AG04450 (cell line): ENCODE results near the gene S100B. TPM values are rescaled to one million over a fixed set of nuclear protein-coding genes. Genes with fewer than 3 reads are reported as not detected.

ENCODE experiments used
- CTCF ChIA-PET: fragments of 300-600, 350-600 bp; formaldehyde crosslinking; extraction: SDS; loops from one replicate; lab custom pipeline; 2022; ENCODE audit warnings: antibody characterized with exemption, inconsistent platforms; lab: Charles Lee
- POLR2A ChIA-PET: fragments of 350-600 bp; formaldehyde crosslinking; extraction: SDS; loops from one replicate; lab custom pipeline; 2021; ENCODE audit warnings: antibody characterized with exemption, inconsistent platforms; lab: Yijun Ruan, JAX
- DNase-seq: peaks from one replicate; pipeline ENCODE4 v3.0.0-alpha.2; 2011; ENCODE audit warnings: low read depth, low spot score
- H3K27ac ChIP-seq: one replicate; pipeline ENCODE4 v1.5.1; 2012; ENCODE audit warnings: low read depth, low read length, control low read depth
- H3K27me3 ChIP-seq: one replicate; pipeline ENCODE4 v1.6.0; 2012; ENCODE audit warnings: low read length; ENCODE audit not compliant: control insufficient read depth, insufficient read depth
- H3K4me3 ChIP-seq: 2 replicates; pipeline ENCODE4 v1.5.1; 2011; ENCODE audit warnings: mild to moderate bottlenecking, low read depth, low read length, control low read depth
- H3K9me3 ChIP-seq: 2 replicates; pipeline ENCODE4 v1.5.1; 2012; ENCODE audit warnings: low read length; ENCODE audit not compliant: control insufficient read depth, insufficient read depth
- CTCF ChIP-seq: IDR thresholded peaks from 2 replicates; pipeline ENCODE4 v1.5.1; 2011; ENCODE audit warnings: low read depth, low read length, control low read depth, inconsistent platforms
- polyA plus RNA-seq: library from polyadenylated mRNA; depleted of rRNA; stranded (reverse); fragments of >200 nt; gene quantifications from 2 replicates; pipeline ENCODE4 v1.2.3, GENCODE V29; 2011

S100B gene
- polyA plus RNA-seq, 1 experiment: not detected

DNA sequence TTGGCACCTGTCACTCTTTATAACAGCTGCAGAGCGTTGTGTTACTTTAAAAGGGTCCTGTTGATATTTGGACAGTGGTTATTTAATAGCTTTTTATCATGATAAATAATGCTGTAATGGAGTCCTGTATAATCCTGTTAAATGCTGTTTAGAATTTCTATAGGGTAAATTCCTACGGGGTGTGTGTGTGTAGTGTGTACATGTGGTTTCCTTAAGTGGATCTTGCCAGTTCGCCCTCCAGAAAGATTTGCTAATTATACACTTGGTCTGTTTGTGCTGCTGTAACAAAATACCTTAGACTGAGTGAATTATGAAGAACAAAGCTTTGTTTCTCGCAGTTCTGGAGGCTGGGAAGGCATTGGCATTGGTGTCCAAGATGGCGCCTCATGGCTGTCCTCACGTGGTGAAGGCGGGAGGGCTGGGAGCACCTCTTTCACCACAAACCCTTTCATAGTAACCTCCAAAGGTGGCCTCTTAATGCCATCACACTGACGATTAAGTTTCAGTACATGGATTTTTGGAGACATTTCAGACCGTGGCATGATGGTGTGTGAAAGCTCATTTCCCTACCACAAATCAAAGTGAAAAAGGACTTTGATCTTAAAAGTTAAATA, 41.8 kb upstream of the S100B start:
- no peak for DNase-seq
- Histone ChIP-seq H3K4me3 (no peak overlapping the region), H3K9me3 (peaks cover 7% of the 10 kb centered on the region; the same call in 1 of the 2 replicates), H3K27me3 (no peaks in the 10 kb centered on the region), H3K27ac (no peak overlapping the region)
- ChIA-PET POLR2A (no interaction called here), CTCF (interaction anchor here (3.2 kb wide), 1 partner anchor 15 kb away, joined by 14 read pairs; no protein-coding TSS in a partner anchor)
- TF ChIP-seq CTCF: no peak

DNA sequence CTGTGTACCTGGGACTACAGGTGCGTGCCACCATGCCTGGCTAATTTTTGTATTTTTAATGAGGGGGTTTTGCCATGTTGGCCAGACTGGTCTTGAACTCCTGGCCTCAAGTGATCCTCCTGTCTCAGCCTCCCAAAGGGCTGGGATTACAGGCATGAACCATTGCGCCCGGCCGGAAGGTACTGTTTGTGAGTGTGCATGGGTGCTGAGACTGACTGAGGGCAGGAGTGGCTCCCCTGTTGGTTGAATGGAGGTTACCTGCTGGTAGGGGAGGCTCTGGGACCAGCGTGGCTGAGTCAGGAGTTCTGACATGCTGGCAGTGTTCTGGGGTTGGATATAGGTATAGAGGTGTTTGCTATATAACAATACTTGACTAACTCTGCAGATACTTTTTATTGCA, 41.0 kb upstream of the S100B start:
- Histone ChIP-seq H3K27ac (no peak overlapping the region), H3K4me3 (no peak overlapping the region), H3K9me3 (no peaks in the 10 kb centered on the region; the same call in 1 of the 2 replicates), H3K27me3 (no peaks in the 10 kb centered on the region)
- ChIA-PET CTCF (interaction anchor here (3.2 kb wide), 1 partner anchor 16 kb away, joined by 14 read pairs; no protein-coding TSS in a partner anchor), POLR2A (interaction anchor here (0.7 kb wide), 1 partner anchor 10 kb away, joined by 4 read pairs; no protein-coding TSS in a partner anchor)
- no peak for TF ChIP-seq CTCF
- DNase-seq: no peak

DNA sequence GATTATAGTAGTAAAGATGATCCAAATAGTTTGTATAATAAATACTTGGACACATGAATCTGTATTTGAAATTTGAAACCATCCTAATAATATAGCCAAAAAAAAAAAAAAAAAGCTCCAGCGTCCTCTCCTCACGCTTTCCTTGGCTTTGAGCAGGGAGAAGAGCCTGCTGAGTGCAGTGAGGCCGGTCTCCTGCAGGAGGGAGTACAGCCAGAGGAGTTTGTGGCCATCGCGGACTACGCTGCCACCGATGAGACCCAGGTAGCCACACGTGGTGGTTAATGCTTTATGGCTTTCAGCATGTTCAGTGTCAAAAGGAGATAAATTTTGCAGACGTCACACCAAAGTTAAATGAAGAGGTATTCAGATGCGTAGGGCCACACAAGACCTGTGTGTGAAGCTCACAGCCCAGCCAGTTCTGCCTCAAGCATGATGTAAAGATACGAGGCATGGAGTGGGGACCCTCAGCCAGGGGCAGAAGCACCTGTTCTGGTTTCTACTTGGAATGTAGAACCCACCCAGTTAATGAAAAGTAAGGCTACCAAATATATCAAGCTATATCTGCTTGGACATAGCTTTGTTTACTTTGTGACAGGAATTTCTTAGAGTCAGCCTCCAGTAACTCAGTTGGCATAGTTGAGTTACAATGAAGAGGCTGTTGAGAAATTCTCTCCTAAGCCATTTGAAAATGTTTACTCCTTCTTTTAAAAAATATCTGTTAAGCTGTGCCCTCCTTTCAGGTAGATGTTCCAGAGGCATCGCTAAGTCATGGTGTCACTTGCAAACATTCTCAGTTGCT, 38.7 kb upstream of the S100B start:
- DNase-seq: no peak
- ChIA-PET POLR2A (no interaction called here), CTCF (interaction anchor here (1.2 to 3.2 kb wide), 2 partner anchors 8 to 18 kb away, joined by 6 to 14 read pairs; partner anchors contain the start of gene PRMT2)
- H3K27ac ChIP-seq: no peak overlapping the region
- no peaks in the 10 kb centered on the region for H3K9me3 ChIP-seq
- H3K27me3 ChIP-seq: no peaks in the 10 kb centered on the region
- TF ChIP-seq CTCF: no peak
- H3K4me3 ChIP-seq: no peak overlapping the region

DNA sequence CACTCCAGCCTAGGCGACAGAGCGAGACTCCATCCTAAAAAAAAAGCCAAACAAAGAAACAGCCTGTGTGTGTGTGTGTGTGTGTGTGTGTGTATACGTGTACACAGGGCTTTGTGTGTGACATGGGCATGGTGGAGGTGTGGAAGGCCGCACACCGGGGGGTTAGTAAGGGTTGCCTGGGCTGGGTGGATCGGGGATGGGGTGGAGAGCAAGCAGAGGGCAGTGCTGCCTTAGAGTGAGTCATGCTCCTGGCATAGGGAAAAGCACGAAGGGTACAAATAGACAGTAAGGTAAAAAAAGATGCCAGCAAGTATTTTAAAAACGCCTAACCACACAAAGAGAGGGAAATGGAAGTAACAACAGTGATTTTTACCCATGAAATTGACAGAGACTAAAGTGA, 36.8 kb upstream of the S100B start:
- no peak for TF ChIP-seq CTCF
- Histone ChIP-seq H3K27ac (no peak overlapping the region), H3K9me3 (no peaks in the 10 kb centered on the region), H3K4me3 (no peak overlapping the region), H3K27me3 (no peaks in the 10 kb centered on the region)
- no peak for DNase-seq
- CTCF ChIA-PET: no interaction called here
- POLR2A ChIA-PET: no interaction called here
